GM13976 (cell line): Measurements from ENCODE around the gene ELMO3.

Experiments used
- DNase-seq: peaks from one replicate; pipeline ENCODE4 v3.0.0; 2012; ENCODE audit warnings: low spot score
- in situ Hi-C: fragments of 300-500 bp; cut with MboI; formaldehyde crosslinking; loops from one replicate; pipeline ENCODE4 v1.12.0; 2022; ENCODE audit warnings: low sequenced_read_pairs, mixed read lengths, inconsistent platforms; ENCODE audit not compliant: unreplicated experiment
- TF ChIP-seq, protein P1 (sequence below): IDR thresholded peaks from 2 replicates; pipeline ENCODE4 v1.5.1; 2012; ENCODE audit warnings: borderline replicate concordance, mild to moderate bottlenecking; ENCODE audit not compliant: insufficient read depth; ENCODE audit errors: extremely low read depth, missing control alignments, control extremely low read depth

Gene ELMO3

DNA sequence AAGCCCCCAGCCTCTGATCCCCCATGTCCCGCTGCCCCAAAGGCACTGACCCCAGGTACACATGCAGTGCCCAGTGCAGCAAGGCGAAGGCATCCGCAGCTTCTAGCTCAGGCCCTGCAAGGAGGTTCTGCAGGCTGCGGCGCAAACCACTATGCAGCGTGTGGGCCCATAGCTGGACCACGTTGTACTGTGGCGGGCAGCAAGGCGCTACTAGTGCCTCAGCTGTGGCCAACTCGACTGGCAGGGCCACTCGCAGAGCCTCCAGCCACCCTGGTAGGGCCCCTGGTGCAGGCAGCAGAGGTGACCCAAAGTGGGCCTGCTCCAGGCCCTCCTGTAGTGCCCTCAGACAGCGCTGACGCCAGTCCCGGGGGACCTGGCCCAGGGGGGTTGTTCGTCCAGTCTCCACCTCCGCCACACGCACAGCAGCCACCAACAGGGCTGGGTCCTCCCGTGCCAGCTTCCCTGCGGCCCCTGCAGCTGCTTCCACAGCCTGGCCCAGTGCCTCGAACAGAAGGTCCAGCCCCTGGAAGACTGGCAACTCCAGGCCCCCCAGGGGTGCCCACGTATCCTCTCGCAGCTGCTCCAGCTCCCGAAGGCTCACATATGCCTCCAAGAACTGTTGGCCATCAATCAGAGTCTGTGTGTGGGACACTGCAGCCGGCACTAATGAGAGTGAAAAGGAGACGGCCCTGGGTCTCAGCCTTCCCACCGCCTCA is 11.6 kb upstream of the ELMO3 start:
- in situ Hi-C loops: no loop called here
- DNase-seq: no peak
- TF ChIP-seq, protein P1, sequence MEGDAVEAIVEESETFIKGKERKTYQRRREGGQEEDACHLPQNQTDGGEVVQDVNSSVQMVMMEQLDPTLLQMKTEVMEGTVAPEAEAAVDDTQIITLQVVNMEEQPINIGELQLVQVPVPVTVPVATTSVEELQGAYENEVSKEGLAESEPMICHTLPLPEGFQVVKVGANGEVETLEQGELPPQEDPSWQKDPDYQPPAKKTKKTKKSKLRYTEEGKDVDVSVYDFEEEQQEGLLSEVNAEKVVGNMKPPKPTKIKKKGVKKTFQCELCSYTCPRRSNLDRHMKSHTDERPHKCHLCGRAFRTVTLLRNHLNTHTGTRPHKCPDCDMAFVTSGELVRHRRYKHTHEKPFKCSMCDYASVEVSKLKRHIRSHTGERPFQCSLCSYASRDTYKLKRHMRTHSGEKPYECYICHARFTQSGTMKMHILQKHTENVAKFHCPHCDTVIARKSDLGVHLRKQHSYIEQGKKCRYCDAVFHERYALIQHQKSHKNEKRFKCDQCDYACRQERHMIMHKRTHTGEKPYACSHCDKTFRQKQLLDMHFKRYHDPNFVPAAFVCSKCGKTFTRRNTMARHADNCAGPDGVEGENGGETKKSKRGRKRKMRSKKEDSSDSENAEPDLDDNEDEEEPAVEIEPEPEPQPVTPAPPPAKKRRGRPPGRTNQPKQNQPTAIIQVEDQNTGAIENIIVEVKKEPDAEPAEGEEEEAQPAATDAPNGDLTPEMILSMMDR: no peak

DNA sequence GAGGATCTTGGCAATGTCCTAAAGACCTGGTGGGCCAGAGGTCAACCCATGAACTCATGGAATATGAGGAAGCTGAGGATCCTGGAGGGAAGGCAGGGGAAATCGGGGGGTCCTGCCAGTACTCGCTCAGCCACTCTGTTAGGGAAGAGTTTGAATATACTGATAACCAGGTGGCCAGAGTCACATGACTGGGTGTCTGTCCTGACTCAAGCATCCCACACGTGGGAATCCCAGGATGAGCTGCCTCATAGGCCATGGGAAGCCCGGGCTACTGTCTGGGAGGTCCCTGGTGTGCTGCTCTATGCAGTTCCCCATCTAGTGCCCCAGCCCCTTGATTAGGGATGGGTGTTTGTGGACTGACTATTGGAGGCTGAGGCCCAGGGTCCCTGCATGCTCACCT is 10.6 kb upstream of the ELMO3 start:
- TF ChIP-seq, protein P1: no peak
- no peak for DNase-seq
- in situ Hi-C loops: no loop called here

DNA sequence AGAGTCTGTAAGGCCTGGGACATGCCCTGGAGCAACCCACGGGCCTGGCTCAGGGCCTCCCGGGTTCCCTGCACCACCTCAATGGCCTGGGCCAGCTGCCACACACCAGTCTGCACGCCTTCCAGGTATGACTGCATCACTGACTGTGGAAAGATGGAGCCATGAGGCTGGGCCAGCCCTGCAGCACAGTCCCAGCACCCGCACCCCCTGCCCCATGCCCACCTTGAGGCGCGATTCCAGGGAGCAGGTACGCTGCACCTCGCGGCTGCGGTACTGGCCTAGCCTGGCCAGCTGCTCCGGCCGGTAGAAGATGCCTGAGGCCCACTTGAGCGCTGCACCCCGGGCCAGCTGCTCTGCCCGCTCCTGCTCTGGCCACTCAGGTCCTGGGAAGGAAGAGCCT is 10.1 kb upstream of the ELMO3 start:
- DNase-seq: no peak
- TF ChIP-seq, protein P1: no peak
- in situ Hi-C loops: no loop called here

GRCh38 chr16:67190041-67190440 is 8.9 kb upstream of the ELMO3 start, which contains the start of gene EXOC3L1:
Gene EXOC3L1 (minus strand): TSS chr16:67190136. CDS start chr16:67189676, 460 bp downstream.
- TF ChIP-seq, protein P1: no peak
- DNase-seq: no peak
- in situ Hi-C loops: no loop called here

DNA sequence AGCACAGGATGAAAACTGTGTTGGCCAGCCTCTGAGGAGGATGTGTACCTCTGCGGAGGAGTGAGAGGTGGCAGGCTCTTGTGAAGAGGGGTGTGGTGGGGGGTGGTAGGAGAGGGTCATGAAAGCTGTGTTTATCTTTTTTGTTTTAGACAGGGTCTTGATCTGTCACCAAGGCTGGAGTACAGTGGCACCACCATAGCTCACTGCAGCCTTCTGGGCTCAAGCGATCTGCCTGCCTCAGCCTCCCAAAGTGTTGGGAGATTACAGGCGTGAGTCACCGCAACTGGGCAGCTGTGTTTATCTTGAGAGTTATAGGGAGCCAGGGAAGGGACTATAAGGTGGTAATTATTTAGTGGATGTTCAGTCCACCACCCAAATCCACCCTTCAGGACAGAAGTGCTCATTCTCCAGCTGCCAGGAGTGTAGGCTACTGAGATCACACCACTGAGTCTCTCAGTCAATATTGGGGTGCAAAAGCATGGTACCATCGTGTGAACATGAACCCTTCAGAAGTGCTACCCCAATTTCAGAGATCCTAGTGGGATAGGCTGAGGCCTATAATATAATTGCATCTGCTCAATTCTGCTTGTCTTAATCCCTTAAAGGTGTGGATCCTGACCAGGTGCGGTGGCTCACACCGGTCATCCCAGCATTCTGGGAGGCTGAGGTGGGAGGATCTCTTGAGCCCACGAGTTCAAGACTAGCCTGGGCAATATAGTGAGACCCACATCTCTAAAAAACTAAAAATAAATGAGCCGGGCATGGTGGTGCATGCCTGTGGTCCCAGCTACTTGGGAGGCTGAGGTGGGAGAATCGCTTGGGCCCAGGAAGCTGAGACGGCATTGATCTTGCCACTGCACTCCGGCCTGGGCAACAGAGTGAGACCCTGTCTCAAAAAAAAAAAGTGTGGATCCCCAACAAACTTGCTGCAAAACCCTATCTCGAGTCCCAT is 8.2 kb upstream of the ELMO3 start:
- in situ Hi-C loops: no loop called here
- no peak for DNase-seq
- TF ChIP-seq, protein P1: no peak

DNA sequence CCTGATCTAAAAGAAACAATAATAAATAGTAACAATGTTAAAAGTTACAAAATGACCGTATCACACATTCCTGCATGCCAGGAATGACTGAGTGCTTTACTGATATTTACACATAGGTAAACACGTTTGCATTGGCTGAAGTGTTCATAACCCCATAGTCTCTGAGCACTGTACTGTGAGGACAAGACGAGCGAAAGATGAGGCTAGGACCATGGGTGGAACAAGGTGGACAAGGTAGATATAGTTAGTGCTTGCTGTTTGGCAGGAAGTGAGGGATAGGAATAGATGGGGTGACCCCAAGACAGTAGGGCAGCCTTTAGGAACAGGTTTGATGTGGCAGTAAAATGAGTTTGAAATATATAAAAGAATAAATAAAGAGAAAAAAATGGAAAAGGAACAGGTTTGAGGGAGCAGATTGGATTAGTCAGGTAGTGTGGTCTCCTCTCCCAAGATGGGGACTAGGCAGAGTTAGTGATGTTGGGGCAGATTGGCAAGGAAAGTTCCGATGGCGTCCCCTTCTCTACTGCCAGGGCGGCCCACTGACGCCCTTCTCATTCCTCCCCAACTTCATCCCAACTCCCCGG is 7.4 kb upstream of the ELMO3 start:
- no peak for DNase-seq
- in situ Hi-C loops: no loop called here
- TF ChIP-seq, protein P1: no peak
